Stimulated activated naive CD4-positive, alpha-beta T cell treated with Interleukin-2 at 50 U/mL for 16 hours (primary cell): ENCODE measurements around the gene LIPC.

Source experiments
- DNase-seq: peaks from one replicate; lab custom pipeline; 2025; lab: John Stamatoyannopoulos, UW

Gene LIPC

DNA sequence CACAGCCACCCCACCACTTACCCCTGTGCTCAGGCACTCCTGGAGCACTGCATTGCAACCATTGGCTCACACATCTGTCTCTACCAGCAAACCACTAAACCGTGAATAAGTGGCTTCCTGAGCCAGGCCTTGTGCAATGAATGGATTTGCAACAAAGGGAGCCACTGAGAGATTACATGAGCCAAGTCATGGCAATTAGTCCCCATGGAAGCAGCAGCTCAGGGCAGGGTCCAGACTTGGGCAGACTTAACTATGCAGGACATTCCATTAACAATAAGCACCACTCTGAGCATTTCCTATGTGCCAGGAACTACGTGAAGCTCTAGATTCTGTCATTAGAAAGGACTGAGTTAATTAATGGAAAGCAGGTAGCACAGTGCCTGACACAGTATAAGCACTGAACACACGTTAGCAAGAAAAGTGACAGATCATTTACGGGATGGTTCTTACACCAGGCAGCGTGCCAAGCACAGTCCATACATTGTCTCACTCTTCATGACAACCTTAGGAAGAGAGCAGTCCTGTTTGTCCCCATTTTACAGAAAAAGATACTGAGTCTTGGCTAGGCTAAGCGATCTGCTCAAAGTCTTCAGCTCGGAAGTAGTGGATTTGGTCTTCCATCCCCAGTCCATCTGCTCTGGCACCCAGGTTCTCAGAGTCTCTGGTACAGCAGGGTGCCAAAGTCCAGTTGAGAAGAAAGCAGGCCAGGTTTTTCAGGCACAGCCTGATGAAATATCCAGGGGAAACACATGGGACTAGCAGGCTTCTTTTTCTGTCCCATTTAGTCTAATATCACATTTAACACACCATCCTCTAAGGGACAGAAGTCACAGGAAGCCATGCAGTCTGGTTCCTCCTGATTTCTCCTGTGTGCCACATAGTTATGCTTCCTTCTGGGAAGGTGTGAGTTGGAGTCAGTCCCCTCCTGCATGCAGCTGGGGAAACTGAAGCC is 44.1 kb downstream of the LIPC start:
- no peak for DNase-seq

DNA sequence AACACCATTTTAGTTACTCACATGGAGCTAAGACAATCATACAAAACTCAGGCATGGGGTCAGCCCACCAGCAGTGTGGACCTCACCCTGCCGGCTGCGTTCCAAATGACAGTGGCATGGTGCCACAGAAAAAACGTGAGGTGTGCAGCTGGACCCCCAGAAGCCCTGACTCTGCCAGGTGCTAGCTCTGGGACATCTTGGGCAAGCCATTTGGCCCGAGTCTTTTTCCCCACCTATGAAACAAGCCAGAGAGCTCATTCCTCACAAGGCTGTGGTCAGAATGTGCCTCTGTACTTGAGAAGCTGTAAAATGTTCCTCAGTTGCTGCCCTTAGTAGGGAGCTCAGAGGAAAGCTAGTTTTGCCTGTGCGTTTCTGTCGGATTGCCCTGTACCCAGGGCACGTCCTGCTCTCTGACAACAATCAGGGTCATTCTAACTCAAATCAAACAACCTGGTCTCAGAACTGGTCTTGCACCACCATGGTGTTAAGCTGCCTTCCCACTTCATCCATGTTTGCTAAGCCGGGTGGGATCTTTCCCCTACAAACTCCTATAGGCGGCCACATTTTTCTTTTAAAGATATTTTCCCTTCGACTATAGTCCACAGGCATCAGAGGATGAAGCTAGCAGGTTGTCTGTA is 44.9 kb downstream of the LIPC start:
- DNase-seq = no peak

DNA sequence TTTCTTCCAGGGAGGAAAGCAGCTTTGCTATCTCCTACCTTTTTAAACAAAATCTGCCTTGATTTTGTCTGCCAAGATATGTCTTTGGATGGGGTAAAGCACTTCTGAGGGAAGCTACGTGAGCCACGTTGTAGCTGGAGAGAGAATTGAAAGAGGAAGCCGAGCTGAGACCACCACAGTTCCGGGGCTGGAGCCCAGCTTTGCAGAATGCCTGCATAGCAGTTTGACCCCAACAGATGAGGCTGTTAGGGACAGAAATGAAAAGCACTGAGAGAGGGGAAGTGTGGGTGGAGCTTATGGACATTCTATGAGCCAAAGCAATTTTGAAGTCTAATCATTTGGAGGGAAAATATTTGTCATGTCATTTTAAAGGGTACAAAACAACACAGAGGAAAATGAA is 45.4 kb downstream of the LIPC start:
- no peak for DNase-seq

DNA sequence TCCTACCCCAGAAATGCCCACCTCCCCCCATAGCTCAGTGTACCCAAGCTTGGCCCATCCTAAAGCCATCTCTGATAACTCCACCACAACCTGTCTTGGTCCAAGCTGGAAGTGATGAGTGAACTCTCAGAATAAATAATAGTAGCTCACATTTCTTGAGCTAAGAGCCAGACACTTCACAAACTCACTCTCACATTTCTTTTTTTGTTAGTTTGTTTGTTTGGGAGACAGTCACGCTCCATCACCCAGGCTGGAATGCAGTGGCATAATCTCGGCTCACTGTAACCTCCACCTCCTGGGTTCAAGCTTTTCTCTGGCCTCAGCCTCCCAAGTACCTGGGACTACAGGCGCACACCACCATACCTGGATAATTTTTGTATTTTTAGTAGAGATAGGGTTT is 46.2 kb downstream of the LIPC start:
- DNase-seq = no peak

DNA sequence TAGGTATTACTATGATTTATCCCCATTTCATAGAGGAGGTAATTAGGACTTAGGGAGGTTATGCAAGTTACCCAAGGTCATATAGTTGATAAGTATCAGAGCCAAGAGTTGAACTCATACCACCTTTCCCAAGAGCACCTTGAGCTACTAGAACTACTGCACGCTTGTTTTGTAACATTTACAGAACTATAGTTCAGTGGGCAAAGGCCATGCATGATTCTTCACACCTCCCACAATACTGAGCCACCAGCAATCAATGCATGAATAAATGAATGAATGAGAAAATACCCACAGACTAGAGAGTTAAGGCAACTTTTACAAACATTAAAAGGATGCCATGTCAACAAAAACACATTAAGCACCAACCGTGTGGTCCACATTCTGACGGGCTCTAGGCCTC is 46.8 kb downstream of the LIPC start:
- DNase-seq = no peak

DNA sequence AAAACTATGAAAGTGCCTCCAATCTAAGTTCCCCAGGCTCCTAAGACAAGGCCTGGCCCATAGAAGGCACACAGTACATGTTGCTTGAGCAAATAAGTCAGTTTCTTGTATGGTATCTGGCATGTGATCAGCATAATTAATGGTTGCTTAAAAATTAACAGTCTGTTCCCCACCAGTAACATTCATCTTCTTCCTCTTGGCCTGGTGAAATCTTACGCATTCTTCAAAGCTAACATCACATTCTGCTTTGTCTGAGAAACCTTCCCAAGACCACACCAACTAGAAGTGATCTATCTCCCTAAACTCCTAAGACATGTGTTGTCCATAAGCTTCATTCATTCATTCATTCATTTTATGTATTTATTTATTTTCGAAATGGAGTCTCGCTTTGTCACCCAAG is 48.1 kb downstream of the LIPC start:
- no peak for DNase-seq

DNA sequence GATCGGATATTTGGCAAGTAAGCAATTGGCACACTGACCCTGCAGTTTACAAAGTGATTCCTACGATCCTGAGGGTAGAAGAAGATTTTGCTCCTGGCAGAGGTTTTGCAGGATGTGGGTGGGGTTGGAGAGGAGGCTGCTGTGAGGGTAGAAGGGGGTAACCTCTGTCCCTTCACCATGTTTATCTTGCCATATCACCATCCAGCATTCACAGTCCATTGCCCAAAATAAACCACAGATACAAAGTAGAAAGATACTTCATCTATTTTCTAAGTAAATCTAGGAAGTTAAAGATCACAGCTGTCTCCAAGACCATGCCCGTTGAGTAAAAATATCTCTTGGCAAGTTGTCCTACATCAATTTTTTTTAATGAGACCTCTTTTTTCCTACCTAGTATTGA is 51.6 kb downstream of the LIPC start:
- no peak for DNase-seq

DNA sequence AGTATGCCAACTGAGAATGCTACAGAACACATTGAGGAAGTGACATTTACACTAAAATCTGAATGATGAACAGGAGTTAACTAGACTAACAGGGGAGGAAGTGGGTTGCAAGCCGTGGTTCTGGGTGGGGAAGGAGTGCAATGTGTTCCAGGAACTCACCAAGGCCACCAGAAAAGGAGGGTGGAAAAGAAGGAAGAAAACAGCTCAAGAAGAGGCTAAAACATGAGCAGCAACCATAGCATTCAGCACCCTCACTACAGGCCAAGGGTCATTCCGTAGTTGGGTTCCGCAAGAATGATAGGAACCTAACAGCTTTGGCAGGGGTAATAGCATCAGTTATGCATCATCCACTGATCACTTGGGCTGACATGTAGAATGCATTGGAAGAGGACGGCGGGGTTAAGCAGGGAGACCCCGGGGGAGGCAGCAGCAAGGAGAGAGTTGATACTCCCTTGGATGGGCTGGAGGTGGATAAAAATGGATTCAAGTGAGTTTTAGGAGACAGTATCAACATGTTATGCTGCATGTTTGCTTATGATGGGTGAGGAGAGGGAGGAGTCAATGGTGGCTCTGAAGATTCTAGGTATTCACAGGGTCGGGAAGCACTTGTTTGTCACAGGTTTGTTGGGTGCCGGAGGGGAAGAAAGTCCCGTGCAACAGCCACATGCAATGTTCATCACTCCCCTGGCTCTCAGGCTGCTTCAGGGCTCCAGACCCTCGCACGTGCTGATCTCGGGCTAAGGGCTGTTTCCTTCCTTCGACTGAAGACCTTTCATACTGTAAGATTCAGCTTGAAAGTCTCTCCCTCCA is 53.2 kb downstream of the LIPC start:
- no peak for DNase-seq

DNA sequence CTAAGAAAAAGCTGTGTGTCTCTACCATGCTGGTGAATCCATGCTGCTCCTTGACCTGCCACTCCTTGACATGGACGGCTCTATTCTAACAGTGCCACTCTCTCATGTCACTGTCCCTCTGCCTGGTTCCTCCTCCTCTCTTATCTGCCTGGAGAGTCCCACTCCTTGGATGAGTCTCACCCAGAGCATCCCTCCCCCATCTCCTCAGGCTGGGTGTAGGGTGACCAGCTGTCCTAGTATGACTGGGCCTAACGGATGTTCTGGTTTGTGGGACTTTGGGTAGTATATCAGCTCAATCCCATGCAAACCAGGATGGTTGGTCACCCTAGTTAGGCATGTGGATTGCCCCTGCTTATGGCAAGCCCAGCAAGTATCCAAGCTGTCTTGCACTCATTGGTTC is 54.3 kb downstream of the LIPC start:
- no peak for DNase-seq

DNA sequence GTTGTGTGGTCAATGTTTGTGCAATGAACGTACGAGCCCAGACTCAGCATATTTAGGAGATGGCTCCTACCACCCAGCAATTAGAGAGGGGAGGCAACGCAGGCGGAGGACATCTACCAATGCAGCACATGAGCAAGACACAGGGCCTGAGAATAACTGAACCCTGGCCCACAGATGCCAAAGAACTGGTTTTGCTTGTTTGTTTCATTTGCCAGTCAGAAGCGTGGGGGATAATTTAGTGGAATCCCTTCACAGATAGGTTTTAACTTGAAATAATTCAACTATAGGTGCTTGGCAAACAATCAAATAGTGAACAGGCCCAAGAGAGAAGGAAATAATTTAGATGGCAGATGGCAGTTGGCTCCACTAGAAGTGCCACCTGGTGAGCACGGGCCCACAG is 54.8 kb downstream of the LIPC start:
- DNase-seq = no peak

DNA sequence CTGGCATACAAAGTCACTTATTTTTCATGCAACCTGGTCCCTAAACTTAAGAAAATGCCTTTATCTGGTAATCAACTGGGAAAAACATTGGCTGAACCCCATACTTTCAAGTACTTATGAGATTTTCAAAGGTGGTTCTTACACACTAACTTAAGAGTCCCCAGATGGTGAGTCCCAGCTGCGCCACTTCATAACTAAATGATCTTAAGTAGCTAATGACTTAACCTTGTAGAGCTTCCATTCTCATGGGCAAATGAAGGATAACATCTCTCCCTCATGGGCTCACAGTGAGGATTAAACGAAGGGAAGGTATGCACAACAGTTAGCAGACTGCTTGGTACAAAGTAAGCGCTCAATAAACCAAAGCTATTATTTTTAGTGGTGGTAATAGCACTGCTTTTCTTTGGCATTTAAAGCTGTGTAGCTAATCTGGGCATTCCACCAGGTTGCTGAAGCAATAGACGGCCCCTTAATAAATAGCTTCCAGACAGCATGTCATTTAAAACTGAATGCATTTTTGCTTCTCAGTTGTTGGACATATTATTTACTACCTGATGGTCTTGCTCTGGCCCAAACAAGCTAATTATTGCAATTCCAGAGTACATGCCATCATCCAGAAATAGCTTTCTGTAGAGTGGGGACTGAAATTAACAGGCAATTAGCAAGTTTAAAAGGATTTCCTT is 55.4 kb downstream of the LIPC start:
- DNase-seq = no peak

DNA sequence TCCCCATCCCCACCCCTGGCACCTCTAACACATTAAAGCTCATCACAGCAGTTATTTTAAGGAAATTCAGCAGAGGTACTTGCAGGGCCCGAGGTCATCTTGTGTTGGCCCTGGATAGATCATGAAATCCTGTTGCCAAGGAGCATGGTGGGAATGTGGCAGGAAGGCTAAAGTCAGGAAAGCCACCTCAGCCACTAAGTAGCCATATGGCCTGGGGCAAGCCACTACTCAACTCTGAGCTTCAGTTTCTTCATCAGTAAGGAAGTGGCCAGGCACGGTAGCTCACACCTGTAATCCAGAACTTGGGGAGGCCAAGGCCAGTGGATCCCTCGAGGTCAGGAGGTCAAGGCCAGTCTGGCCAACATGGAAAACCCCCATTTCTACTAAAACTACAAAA is 55.9 kb downstream of the LIPC start:
- no peak for DNase-seq

DNA sequence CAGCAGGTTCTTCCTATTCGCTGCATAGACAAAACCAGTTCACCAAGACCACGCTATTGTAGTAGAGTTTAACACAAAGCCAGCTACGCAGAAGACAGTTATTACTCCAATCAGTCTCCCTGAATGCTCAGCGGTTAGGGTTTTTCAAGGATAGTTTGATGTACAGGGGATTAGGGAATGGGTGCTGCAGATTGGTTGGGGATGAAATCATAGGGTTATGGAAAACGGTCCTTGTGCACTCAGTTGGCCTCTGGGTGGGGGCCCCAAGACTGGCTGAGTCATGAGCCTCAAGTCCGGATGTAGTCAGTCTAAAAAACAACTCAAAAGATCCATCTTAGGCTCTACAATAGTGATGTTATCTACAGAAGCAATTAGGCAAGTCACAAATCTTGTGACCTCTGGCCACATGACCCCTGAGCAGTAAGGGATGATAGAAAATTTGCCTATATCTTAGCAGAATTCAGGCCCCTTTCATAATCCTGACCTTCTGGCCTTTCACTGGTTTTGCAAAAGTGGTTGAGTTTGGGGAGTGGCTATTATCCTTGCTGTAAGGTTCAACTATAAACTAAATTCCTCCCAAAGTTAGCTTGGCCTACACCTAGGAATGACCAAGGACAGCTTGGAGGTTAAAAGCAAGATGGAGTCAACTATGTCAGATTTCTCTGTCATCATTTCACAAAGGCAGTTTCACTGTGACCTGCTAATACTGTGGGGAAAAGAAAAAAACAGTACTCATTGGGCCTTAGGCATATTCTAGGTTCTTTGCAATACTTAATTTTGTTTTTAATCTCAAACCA is 57.7 kb downstream of the LIPC start:
- no peak for DNase-seq

DNA sequence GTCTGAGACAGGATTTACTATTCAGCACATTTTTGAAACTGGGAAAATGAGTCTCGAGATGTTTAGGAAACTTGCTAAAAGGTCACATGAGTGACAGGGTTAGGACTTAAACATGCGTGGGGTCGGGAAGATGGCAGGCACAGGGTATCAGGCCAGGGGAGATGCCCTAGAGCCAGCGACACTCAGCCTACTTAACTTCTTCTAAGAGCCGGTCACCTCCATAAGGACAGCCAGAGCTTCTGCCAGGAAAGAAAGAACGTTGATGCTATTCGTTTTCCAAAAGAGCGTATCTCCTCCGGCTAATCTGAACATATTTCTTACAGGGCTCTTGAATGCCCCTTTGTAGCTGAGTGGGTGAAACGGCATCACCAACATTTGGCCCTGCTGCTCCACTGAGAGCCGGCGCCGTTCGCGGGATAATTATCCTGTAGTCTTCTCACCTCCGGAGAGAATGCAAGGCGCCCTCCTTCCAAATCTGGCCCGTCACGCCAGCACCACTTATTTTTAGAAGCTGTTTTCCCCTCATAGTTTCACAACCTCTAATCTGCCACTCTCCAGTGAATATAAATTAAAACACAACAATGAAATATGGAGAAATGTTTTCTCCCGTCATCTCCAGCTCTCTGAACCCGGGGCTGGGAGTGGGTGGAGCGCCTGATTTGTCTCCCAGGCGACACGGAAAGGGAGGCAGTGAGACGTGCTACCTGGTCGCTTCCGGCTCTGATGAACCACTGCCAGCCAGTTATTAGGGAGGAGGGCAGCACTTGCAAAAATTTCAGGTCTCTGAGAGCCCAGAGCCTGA is 58.5 kb downstream of the LIPC start:
- no peak for DNase-seq

DNA sequence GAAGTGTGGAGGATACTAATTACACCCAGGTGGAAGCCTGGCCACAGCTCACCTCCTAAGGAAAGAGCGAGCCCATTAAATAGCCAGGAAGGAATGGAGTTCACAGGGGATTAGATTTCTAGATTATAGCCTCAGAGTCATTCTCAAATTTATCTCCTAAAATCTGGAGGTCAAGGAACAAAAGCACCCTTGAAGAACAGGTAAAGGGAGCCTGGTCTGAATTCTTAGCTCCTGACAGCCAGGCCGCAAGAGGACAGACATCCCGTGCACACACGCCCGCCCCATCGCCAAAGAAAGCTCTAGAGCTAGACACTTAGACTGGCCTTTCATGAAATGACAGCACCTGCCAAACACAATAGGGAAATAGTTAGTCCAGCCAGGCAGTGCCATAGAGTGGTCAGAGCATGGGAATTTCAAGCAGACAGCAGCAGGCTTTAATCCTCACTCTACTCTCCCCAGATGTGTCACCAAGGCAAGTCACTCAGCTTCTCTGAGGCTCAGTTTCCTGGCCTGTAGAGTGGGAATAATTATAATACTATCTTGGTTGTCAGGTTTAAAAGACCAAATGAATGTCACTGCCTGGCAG is 59.2 kb downstream of the LIPC start:
- DNase-seq = no peak

DNA sequence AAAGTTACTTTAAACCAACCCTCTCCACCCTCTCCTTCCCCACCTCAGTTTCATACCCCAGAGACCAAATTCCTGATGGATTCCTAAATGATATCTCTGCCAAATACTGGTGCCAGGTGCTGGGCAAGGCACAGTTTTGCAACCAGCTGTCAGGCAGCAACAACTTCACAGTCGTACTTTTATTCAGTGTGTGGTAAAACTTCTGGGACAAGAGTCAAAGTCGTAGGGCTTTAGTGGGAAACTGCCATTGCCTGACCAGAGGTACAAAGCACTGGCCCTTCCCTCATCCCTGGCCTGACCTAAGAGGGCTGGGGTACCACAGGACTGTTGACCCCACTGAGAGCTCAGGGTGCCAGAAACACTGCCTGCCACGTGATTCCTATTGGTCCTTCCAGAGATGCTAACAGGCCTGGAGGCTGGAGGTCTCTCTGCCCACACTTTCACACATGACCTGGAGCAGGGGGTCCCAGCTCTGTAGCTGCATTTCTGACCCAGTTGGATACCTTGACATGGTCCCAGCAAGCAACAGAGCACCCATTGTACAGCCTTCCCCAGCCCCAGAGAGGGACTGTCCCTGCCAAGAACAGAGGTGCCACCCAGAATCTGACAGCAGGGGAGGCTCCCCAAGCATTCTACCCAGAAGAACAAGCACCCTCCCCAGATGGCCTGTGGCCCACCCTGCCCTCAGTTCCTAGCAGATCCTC is 59.9 kb downstream of the LIPC start:
- no peak for DNase-seq

DNA sequence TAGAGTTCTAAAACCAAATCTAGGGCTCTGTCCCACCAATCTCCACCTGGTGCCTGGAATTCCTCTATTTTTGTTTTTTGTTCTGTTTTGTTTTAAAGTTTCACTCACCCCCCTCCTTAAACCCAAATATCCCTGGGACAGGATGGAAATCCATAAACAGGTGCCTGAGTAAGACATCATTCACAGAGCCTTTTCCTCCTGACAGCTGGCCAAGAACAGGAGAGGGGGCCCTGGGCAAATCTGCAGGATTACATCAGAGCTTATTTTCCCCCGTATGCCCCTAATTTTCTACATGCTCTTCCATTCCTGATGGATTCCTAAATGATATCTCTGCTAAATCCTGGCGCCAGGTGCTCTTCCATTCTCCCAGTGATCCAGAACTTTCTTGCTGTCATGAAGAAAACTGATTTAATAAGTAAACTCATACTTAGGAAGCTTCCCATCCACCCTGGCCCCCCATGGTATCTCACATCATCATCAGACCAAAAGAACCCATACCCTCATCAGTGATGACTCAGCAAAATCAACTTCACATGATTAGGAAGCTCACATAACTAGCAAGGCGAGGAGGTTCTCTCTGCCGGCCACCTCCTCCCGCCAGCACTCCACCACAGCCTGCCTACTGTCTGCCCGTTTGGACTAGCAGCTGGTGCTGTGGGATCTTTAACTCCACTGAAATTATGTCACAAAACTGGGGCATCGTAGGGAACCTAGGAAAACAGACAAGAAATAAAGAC is 61.0 kb downstream of the LIPC start:
- no peak for DNase-seq

DNA sequence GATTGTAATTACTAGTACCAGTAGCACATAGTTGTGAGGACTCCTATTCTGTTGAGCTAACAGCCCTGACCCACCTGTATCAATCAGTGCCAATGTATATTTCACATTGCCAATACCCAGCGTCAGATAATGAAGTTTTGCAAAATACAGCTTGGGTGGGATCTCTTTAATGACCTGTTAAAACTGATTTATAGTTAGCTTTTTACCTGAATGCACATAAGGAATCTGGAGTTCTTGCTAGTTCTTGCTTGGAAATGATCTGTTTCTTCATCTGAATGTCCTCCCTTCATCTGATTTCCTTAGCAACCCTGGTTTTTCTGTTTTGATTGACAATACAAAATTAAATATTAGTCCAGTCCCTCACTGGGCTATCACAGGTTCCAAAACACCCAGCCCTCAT is 62.8 kb downstream of the LIPC start:
- no peak for DNase-seq

DNA sequence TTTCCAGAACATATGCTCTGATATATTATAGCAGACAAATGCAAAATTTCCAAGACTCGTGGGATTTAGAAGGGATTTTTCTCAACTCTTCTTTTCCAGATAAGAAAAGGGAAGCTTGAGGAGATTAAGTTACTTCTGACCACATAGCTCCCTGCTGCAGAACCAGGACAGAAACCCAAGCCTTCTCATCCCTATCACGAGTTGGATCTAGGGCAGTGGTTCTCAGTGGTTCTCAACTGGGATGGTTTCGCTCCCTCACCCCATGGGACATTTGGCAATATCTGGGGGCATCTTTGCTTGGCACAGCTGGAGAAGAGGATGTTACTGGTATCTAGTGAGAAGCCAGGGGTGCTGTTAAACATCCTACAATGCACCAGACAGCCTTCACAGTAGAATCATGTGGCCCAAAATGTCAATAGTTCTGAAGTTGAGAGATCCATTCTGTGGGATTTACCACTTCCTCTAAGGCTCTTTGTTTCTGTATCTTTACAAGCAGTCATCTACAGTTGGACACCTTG is 64.2 kb downstream of the LIPC start:
- no peak for DNase-seq
